HG03575 (cell line): ENCODE results near the gene EML6.

Source experiments
- ATAC-seq: cut with Tn5 transposase; IDR thresholded peaks from one replicate; pipeline ENCODE4 v1.9.1; 2021; ENCODE audit not compliant: unreplicated experiment, insufficient number of reproducible peaks, low FRiP score; ENCODE audit errors: extremely low read depth

The EML6 gene

GRCh38 chr2:54949431-54949830, 226.0 kb downstream of the EML6 start:
- ATAC-seq, result no peak

GRCh38 chr2:54950811-54951210, 227.3 kb downstream of the EML6 start:
- no peak for ATAC-seq

DNA sequence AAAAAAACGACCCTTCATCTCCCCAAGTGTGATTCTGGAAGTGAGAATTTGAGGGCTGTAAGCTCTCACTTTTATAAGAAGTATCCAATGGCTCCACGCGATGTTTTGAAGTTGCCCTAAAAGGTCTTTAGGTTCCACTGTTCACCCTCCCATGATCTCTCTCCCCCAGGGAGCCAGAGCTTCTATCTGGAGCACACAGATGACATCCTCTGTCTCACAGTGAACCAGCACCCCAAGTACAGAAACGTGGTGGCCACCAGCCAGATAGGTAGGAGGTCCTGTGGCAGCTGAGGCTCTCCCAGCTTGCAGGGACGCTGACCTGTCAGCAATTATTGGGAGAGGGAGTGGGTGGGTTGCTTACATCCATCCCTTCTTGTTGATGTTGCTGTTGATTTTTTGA, 229.0 kb downstream of the EML6 start:
- ATAC-seq, result no peak

GRCh38 chr2:54952978-54953456, 229.6 kb downstream of the EML6 start:
- no peak for ATAC-seq

DNA sequence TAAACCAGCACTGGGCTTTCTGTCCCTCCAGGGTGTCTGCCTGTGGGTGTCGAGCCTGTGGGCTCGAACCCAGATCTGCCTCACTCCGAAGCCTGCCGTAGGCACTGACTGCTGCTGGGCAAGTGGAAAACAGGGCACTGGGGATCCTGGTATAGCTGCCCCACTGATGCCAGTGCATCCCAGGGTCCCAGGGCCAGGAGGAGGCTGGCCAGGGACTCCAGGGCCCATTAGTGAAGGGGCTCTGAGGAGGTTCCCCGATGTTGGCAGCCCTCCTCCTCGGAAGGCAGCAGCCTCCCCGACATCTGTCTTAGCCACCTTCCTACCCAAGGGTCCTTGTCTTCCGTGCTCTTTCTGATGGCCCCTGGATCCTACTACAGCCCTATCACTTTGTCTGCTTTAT, 230.7 kb downstream of the EML6 start:
- no peak for ATAC-seq

DNA sequence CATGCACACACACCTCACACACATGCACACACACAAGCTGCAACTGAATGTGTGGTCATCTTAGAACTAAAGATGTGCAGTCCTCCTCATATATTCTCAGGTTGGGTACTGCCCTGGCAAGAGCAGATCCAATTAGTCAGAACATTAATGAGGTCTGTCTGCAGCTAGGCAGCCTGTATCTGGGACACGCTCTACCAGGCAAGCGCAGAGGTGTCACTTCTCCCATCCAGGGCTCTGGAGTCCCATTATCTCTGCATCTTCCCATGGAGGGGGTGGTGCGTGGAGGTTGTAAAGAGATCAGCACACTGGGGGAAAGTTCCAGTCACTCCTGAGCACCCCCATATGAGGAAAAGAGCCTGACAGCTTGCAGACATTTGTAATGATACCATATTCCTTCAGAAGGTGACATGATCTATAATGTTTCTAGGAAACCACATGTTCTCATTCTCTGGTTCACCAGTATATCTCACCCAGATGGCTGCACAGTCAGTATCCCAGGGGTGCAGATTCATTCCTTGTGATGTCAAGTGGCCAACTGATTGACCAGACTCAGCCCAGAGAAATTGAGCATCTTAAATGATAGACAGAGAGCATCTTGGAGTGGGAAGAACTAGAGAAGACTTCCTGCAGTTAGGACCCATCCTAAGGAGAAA, 231.4 kb downstream of the EML6 start:
- ATAC-seq, result no peak

GRCh38 chr2:54955358-54956110, 232.1 kb downstream of the EML6 start:
- ATAC-seq, result no peak

GRCh38 chr2:54956111-54956627, 232.7 kb downstream of the EML6 start:
- ATAC-seq, result no peak

GRCh38 chr2:54957321-54957999, 234.0 kb downstream of the EML6 start:
- no peak for ATAC-seq

- ATAC-seq, result no peak
These were observed 235.4 kb downstream of the EML6 start for GRCh38 chr2:54958717-54959371.

- no peak for ATAC-seq
These were observed 236.7 kb downstream of the EML6 start for GRCh38 chr2:54960164-54960563.

DNA sequence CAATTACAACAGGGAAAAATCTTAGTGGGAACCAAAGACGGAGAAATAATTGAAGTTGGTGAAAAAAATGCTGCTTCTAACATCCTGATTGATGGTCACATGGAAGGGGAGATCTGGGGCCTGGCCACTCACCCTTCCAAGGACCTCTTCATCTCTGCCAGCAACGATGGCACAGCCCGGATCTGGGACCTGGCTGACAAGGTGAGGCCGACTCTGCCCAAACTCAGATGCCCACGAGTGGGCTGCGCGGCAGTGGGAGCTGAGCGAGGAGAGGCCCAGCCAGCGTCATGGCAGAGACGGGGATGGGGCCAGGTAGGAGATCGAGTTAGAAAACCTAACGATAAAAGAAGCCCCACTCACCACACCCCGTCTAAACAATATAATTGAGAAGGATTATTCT, 239.0 kb downstream of the EML6 start:
- ATAC-seq, result no peak

GRCh38 chr2:54962935-54963440, 239.5 kb downstream of the EML6 start:
- ATAC-seq, result no peak

DNA sequence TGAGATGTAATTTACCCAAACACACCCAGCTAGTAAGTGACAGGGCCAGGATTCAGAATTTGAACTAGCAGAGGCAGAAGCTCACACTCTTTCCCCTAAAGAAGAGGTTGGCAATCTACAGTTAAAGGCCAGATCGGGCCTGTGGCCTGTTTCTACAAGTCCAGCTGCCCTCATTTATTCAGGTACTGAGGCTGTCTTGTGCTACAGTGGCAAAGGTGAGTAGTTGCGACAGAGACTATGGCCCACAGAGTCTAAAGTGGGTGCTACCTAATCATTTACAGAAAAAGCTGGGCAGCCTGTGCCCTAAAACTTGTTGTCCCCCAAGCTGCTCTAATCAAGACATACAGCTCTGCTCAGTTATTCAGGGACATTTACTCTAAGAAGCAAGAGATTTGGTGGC, 240.0 kb downstream of the EML6 start:
- no peak for ATAC-seq

DNA sequence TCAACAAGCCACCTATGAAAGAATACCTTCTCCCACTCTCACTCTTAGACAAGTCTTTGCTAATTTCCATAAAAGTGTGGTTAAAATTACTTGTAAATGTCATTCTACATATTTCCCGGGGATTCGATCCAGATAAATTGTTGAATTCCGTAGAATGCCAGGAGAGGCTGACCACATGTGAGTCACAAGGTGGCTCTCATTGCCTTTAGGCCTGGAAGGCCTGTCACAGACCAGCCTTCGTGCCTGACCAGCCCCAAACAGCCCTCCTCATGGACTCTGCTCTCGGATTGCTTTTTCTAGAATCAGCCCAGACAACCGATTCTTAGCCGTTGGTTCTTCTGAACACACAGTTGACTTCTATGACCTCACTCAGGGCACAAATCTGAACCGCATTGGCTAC, 240.8 kb downstream of the EML6 start:
- ATAC-seq, result no peak

- no peak for ATAC-seq
These were observed 241.4 kb downstream of the EML6 start for GRCh38 chr2:54964816-54965215.

GRCh38 chr2:54965425-54965824, 242.0 kb downstream of the EML6 start:
- no peak for ATAC-seq

GRCh38 chr2:54966165-54966832, 242.8 kb downstream of the EML6 start:
- no peak for ATAC-seq

DNA sequence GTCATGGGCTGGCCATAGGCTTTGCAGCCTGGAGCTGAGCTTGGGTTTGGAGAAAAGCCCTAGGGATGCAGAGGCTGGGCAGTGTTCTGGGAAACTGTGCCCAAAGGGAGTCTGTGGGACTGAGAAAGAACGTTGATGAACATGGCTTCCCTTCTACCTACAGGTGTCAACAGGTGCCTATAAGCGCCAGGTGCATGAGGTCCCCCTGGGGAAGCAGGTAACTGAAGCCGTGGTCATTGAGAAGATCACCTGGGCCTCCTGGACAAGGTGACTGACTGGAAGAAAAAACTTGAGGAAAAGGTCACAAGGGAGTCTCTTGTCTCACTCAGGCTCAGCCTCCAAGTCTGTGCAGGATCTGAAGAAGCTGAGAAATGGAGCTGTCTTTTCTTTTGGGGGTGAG, 243.4 kb downstream of the EML6 start:
- ATAC-seq, result no peak
